Progenitor cell of endocrine pancreas (in vitro differentiated cells): ENCODE measurements around the gene CLEC16A. TPM values are rescaled to one million over a fixed set of nuclear protein-coding genes. Genes with fewer than 3 reads are reported as not detected.

Source experiments
- DNase-seq: peaks from one replicate; pipeline ENCODE4 v3.0.0; 2021; ENCODE audit warnings: low spot score; ENCODE audit not compliant: unreplicated experiment
- H3K27ac Mint-ChIP-seq: 2 replicates; pipeline ENCODE4 v1.8.0; 2021; ENCODE audit warnings: mild to moderate bottlenecking, moderate library complexity, mixed read lengths
- H3K27me3 Mint-ChIP-seq: 2 replicates; pipeline ENCODE4 v1.8.0; 2021; ENCODE audit warnings: mixed read lengths
- H3K36me3 Mint-ChIP-seq: 2 replicates; pipeline ENCODE4 v1.8.0; 2022; ENCODE audit warnings: mixed read lengths; ENCODE audit not compliant: insufficient read depth
- H3K4me1 Mint-ChIP-seq: 2 replicates; pipeline ENCODE4 v1.8.0; 2021; ENCODE audit warnings: low read depth, mixed read lengths
- H3K4me3 Mint-ChIP-seq: 2 replicates; pipeline ENCODE4 v1.8.0; 2021; ENCODE audit warnings: low read depth, mild to moderate bottlenecking, moderate library complexity, mixed read lengths
- H3K9me3 Mint-ChIP-seq: 2 replicates; pipeline ENCODE4 v1.8.0; 2021; ENCODE audit warnings: low read depth, mixed read lengths
- CTCF ChIP-seq: fragments of 200-600 bp; sonication (generic); IDR thresholded peaks from one replicate; pipeline ENCODE4 v1.5.0; 2021; ENCODE audit warnings: antibody characterized with exemption, mild to moderate bottlenecking; ENCODE audit not compliant: unreplicated experiment
- total RNA-seq: library from RNA; stranded (reverse); gene quantifications from 2 replicates; pipeline ENCODE4 v1.2.1, GENCODE V29; 2021

CLEC16A gene
- total RNA-seq, 1 donor from 2014 or later = 34.3 TPM

- Mint-ChIP-seq H3K4me3 (no peak overlapping the region), H3K9me3 (no peaks in the 10 kb centered on the region), H3K36me3 (peaks cover 5% of the 10 kb centered on the region), H3K27me3 (no peaks in the 10 kb centered on the region), H3K27ac (no peak overlapping the region), H3K4me1 (peaks cover 7% of the 10 kb centered on the region)
- no peak for TF ChIP-seq CTCF
- no peak for DNase-seq
Observed at GRCh38 chr16:11111856-11112634, 167.7 kb downstream of the CLEC16A start.

- H3K27ac Mint-ChIP-seq = no peak overlapping the region
- peaks cover 7% of the 10 kb centered on the region for H3K4me1 Mint-ChIP-seq
- TF ChIP-seq CTCF = no peak
- H3K4me3 Mint-ChIP-seq = no peak overlapping the region
- no peaks in the 10 kb centered on the region for H3K27me3 Mint-ChIP-seq
- peaks cover 5% of the 10 kb centered on the region for H3K36me3 Mint-ChIP-seq
- DNase-seq = no peak
- no peaks in the 10 kb centered on the region for H3K9me3 Mint-ChIP-seq
Observed at GRCh38 chr16:11112723-11113348, 168.5 kb downstream of the CLEC16A start.

GRCh38 chr16:11114366-11115164, 170.2 kb downstream of the CLEC16A start:
- Mint-ChIP-seq H3K36me3 (peaks cover 5% of the 10 kb centered on the region), H3K4me3 (no peak overlapping the region), H3K9me3 (no peaks in the 10 kb centered on the region), H3K4me1 (peaks cover 4% of the 10 kb centered on the region), H3K27ac (no peak overlapping the region), H3K27me3 (no peaks in the 10 kb centered on the region)
- DNase-seq = no peak
- no peak for TF ChIP-seq CTCF

DNA sequence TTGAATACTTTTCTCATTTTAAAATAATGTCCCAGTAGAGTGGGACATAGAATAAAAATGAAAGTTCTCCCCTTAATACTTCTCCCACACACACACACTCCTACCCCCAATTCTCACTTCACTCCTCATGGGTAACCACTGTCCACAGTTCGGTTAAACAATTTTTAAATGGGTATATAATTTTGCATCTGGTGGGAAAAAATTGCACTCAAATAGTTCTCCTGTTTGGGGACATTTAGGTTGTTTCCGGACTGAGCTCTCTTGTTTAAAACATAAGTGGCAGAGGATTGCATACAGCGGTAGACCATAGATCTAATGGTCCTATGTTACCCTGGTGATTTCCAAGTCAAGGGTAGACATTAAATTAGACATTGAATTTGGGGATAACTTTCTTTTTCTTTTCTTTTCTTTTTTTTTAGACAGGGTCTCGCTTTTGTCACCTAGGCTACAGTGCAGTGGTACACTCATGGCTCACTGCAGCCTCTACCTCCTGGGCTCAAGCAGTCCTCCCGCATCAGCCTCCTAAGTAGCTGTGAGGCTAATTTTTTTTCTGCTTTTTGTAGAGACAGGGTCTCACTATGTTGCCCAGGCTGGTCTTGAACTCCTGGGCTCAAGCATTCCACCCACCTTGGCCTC, 173.3 kb downstream of the CLEC16A start:
- Mint-ChIP-seq H3K27ac (no peak overlapping the region), H3K9me3 (no peaks in the 10 kb centered on the region), H3K4me3 (no peak overlapping the region), H3K36me3 (peaks cover 6% of the 10 kb centered on the region), H3K27me3 (no peaks in the 10 kb centered on the region), H3K4me1 (peaks cover 5% of the 10 kb centered on the region)
- DNase-seq = no peak
- TF ChIP-seq CTCF = no peak

DNA sequence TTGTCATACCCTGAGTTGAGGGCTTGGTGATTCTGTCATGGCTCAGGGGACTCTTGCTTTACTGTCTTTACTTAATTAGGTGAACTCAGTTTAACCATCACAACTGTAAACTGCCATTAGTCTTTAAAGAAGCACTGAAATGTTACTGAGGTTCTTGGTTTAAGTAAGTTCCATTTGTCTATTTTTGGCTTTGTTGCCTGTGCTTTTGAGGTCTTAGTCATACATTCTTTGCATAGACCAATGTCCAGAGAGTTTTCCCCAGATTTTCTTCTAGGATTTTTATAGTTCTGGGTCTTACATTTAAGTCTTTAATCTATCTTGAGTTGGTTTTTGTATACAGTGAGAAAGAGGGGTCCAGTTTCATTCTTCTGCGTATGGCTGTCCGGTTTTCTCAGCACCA, 174.1 kb downstream of the CLEC16A start:
- Mint-ChIP-seq H3K27ac (no peak overlapping the region), H3K27me3 (no peaks in the 10 kb centered on the region), H3K4me3 (no peak overlapping the region), H3K9me3 (no peaks in the 10 kb centered on the region), H3K36me3 (peaks cover 7% of the 10 kb centered on the region), H3K4me1 (peaks cover 5% of the 10 kb centered on the region)
- no peak for DNase-seq
- TF ChIP-seq CTCF = no peak
